Kidney capillary endothelial cell (primary cell): ENCODE measurements around the gene TRAF3IP3.
"Not testable (repeated sequence)": the region's sequence is repeated elsewhere in the genome, so short reads cannot be mapped to it uniquely, and the experiment has no call there.

Experiments
- DNase-seq: peaks from one replicate; pipeline ENCODE4 v3.0.0-alpha.2; 2018; ENCODE audit warnings: low spot score

Gene TRAF3IP3

DNA sequence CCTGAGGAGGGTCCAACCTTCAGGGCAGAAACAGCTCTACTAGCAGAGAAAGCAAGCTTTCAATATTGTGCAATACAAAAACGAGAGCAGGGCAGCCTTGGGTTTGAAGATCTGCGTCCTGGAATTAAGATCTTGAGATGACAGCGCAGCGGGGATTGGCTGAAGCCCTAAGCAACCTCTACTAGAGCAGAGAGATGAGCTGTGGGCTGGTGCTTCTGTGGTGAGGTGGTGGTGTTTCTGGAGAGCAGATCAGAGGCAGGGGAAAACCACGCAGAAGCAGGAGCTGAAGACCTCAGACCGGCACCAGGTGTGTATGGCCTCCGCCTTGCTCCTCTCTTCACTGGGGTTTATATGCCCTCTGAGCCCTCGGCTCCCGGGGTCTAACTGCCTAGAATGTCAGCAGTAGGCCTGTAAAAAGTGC is 12.5 kb downstream of the TRAF3IP3 start:
- no peak for DNase-seq

DNA sequence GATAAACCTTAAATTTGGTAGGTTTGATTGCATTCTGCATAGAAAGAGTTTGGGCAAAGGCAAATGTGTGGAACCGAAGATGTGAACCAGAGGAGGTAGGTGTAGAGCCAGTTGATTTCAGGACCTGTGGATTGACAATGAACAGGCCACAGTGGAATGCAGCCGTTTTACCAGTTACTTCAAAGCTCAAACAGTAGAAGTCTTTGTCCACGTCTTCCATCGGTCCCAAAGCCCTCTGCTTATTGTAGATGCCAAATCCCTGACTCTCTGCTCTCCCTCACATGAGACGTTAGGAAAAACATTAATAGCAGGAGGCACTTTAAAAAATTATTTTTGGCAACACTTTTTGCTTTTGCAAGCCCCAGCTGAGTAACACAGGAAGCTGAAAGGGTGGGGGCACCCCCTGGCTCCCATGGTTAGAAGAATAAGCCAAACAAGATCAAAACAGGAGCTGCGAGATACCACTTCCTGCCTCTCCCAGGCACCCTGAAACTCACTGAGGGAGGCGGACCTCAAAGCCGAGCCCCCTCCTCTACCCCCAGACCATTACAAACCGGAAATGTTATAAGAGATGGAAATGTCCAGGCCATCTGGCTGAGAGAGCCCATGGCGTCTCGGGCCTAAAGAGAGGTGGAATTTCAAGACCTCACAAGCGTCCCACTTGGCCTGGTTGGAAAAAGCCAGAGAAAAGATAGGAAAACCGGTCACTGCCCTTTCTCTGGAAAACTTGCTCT is 13.5 kb downstream of the TRAF3IP3 start:
- peak; percentile 81 for DNase-seq

DNA sequence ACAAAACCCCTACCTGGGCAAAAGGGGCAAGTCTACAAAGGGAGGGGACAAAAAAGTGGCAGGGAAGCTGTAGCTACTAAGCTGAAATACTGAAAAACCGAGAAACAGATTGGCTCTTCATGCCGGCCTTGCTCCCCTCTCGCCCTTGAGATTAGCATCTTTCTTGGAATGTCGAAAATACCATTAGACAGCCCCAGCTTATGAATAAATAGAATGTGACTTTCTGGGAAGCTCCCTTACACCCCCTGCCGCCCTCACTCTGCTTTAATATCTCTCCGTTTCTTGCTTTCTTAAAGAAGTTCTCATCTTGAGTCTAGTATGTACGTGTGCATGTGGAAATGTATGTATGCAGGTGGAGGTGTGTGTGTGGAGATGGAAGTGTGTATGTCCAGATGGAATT is 14.1 kb downstream of the TRAF3IP3 start:
- no peak for DNase-seq

DNA sequence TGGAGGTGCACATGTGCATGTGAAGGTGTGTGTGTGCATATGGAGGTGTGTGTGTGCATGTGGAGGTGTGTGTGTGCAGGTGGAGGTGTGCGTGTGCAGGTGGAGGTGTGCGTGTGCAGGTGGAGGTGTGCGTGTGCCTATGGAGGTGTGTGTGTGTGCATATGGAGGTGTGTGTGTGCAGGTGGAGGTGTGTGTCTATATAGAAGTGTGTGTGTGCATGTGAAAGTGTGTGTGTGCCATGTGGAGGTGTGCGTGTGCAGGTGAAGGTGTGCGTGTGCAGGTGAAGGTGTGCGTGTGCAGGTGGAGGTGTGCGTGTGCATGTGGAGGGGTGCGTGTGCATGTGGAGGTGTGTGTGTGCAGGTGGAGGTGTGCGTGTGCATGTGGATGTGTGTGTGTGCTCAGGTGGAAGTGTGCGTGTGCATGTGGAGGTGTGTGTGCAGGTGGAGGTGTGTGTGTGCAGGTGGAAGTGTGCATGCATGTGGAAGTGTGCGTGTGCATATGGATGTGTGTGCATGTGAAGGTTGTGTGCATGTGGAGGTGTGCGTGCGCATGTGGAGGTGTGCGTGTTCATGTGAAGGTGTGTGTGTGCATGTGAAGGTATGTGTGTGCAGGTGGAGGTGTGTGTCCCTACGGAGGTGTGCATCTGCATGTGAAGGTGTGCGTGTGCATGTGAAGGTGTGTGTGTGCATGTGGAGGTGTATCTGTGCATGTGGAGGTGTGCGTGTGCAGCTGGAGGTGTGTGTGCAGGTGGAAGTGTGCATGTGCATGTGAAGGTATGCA is 15.0 kb downstream of the TRAF3IP3 start:
- DNase-seq = no peak

DNA sequence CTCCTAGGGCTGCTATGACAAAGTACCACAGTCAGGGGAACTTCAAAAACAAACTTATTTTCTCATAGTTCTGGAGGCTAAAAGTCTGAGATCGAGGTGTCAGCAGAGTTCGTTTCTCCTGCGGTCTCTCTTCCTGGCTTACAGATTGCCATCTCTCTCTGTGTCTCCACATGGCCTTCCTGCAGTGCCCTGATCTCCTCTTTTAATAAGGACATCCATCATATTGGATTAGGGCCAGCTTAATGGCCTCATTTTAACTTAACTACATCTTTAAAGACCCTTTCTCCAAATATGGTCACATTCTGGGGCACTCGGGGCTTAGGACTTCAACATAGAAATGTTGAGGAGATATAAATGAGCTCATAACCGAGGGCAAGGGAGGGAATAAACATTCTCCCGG is 16.3 kb downstream of the TRAF3IP3 start:
- DNase-seq = no peak

DNA sequence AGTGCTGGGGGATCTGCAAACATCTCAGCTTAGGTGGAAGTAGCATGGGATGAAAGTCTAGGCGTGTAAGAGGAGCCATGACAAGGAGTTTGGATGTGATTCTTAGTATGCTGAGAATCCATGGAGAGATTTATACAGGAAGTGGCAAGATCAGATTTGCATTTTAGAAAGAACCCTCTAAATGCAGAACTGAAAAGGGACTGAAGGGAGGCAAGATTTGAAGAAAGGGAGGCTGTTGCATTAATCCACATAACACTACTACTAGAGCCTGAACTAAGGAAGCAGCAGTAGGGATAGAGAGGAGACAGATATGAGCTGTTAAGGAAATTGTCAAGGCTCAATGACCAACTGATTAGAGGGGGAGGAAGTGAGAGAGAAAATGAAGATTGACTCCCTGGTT is 18.7 kb downstream of the TRAF3IP3 start:
- DNase-seq = no peak

DNA sequence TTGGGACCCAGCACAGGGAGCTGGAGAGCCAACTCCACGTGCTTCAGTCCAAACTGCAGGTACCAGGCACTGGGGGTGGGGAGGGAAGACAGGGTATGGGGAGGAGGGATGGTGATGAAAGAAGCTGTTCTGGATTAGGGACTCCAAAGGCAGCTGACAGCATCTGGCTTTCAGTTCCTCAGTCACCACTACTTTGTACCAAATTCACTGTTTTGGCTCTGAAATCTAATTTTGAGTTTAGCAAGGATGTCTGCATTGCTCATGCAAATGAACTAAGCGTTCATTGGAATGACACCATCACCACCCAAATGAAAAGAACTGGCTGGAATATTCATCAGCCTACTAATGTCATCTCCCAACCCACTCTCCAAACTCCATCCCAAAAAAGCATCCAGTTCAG is 19.8 kb downstream of the TRAF3IP3 start:
- no peak for DNase-seq

DNA sequence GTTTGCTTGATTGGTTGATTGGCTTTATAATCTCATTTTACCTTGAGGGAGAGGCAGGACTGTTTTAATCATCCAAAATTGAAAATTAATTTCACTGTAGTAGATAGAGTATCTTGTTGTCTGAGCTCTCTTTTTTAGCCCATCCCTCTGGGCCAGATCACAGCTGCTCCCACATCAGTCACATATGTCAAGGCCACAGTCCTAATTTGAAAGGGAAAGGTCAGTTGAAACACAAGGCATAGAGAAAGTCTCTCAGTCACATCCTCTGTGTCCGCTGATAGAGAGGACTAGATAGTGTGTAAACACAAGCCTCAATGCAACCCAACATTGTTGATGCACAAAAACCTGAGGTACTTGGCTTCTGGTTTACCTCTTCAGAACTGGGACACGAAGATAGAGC is 21.7 kb downstream of the TRAF3IP3 start:
- no peak for DNase-seq

DNA sequence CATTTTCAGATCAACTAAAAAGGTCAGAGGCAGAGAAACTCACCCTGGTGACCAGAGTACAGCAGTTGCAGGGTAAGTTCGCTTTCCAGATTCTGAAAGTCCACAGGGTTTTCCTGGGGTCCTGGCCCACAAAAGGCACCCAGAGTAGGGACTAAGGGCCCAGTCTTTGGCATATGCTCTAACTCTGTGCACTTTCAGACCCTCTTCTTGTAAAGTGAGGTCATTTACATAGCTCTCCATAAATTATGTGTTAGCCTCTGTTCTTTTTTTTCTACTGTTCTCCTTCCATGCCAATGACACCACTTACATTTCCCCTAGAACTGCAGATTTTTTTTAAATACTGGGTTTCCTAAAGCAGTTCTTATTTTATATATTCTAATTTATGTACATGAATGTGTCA is 22.2 kb downstream of the TRAF3IP3 start:
- DNase-seq = no peak

DNA sequence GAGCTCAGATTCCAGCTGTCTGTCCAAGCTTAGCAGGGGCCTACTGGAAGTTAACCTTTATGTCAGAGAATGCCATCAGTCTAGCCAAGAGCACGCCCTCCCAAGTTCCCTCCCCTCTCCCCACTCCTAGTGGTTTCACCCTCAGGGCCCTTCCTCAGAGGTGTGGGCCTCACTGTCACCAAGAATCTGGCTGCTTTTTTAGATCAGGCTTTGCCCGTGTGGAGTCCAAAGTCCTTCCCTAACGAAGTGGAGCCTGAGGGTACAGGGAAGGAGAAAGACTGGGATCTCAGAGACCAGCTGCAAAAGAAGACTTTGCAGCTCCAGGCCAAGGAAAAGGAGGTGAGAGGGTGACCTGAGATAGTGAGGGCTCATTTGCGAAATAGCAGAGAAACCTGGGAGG is 24.4 kb downstream of the TRAF3IP3 start:
- no peak for DNase-seq

DNA sequence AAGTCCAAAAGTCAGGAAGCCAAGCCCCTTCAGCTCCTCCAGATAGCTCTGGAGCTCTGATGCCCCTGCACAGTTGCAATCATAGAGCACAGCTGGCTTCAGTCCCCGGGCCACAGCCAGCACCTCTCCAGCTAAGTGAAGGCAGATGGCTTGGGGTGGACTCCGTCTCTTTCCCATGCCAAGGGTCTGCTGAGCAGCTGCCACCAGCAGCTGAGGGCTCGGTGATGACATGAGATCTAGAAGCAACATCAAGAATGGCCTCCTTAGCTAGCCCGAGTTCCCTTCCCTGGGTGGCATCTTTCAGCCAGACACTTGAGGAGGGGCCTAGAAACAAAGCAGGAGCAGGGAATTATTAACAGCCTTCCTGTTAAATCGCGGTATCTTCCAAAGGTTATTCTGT is 27.5 kb downstream of the TRAF3IP3 start:
- DNase-seq = no peak

DNA sequence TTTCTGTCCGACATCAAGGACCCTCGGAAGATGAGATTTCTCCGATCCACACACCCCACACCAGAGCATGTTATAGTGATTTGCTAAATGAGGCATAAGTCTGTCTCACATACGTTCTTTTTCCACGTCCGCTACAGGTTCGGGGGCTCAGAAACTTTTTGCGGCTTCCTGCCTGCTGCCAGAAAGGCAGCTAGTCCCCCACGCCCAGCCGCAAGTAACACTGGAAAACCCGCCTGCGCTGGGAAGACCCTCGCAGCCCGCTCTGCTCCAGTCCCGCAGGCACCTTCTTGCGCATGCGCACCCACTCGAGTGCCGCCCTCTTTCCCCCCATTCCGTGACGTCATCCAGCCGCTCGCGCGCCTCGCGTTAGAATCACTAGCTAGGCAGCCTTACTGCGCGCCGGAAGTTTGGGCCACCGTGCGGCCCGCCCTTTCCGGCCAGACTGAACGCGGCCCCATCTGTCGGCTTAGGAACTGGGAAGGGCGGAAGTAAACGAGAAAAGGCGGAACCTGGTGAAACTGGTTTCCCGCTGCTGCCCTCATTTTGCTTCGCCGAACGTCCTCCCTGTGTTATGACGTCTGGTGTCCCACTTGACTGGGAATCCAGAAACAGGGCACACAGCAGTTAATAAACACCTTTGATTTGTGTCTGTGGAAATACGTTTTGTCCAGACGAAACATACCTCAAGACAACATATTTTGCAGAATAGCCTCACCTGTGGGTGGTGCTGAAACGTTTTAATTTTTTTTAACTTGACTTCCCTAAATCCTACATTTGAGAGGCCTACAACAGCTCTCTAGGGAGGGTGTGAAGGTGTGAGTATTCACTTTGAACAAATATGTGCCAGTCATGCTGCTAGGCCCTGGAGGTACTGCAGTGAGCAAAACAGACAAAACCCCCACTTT is 28.7 kb downstream of the TRAF3IP3 start, which contains the start of gene C1orf74:
Gene C1orf74, minus strand, starts transcription at position 295 of the 905 bp plus-strand sequence. CDS start 925 bp downstream, outside the sequence.
- DNase-seq = peak; percentile 100

DNA sequence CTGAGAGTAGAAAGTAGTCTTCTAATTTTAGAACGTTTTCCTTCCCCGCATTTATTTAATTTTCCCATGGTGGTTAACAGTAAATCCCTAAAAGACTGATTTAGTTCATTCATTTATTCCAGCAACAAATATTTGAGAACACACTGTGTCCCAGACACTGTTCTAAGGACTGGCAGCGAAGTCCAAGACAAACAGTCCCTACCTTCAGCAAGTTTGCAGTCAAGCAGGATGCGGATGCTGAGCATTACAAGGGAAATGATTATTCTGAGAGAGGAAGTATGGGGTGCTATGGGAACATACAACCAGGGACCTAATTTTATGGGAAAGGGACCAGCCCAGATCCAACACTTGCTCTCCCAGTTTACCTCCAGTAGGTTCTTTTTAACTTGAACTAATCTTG is 29.7 kb downstream of the TRAF3IP3 start:
- DNase-seq = no peak

DNA sequence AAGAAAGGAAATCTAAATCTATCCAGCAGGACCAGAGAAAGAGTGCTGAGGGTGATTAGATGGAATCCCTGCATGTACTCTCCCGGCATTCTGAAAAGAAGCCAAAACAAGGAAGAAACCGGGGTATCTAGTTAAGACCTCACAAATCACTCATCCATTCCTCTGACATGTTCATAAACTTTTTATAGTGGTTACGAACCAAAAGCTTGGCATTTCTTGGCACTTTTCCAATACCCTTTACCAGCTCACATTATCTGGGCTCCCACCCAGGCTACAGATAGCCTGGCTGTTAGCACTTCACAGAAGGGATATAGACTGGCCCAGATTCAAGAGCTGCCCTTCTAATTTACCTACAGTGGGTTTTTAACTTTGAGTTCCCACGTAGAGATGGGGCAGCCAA is 30.3 kb downstream of the TRAF3IP3 start:
- no peak for DNase-seq

DNA sequence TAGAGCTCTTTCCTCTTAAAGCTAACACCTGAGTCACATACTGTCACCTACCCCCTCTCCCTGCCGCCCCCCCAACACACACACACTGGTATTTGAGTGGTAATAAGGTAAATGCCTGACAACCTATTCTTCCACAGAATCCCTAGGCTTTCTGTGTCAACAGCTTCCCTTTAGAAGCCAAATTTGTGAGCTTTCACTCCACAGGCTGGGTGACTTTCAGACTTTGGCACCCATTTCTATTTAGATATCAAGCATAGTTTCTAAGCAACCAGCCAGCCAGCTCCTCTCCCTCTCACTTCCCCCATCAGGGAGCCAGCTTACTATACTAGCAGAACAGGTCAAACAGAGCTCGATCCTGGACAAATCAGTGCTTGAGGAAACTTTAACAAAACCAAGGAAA is 31.7 kb downstream of the TRAF3IP3 start:
- DNase-seq = no peak

DNA sequence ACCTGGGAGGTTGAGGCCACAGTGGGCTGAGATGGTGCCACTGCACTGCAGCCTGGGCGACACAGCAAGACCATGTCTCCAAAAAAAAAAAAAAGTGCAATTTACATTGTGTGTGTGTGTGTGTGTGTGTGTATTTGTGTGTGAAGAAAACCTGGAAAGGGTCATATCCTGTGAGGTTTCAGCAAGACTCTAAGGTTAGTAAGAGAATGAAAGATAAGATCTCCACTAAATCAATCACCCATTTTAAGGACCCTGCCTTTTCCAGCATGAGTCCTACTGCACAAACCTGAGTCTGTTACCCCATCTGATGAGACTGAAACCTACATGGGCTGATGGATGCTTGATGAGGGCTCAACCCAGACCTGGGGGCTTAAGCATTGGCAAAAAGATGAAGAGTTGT is 33.4 kb downstream of the TRAF3IP3 start:
- no peak for DNase-seq

DNA sequence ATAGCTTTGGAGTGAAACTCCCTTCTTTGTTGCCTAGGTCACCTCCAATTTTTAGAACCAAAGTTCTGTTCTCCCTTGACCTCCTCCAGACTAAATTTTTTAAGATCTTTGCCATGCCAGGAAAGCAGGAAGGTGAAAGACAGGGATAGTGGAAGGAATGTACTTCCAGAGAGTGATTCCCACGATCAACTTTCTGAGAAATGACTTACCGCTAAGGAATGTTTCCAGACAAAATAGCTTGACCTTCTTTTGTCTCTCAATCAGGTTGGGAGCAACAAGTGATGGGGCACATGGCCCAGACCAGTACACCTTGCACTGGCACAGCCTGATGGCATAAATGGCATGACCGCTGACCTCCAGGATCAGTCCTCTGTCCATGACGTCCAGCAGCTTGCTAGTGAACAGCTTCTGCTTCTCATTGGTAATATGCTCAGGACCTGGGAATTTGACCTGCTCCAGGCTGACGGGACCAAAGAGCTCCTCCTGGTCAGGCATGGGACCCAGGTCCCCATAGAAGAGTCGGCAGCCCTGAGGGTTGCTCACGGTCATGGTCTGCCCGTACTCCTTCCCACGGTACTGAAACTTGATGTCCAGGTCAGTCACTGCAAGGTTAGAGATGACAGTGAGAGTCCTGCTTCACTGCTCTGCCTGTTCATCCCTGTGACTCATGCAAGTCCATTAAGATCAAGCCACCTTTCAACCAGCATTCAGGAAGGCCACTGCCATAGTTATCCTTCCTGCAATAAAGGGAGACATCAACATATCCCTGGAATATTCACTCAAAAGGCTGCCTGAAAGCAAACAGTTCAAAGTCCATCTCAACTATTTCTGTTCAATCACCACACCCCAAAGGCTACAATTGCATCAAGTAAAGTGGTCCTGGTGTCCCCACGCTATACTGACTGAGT is 34.7 kb downstream of the TRAF3IP3 start:
- no peak for DNase-seq

DNA sequence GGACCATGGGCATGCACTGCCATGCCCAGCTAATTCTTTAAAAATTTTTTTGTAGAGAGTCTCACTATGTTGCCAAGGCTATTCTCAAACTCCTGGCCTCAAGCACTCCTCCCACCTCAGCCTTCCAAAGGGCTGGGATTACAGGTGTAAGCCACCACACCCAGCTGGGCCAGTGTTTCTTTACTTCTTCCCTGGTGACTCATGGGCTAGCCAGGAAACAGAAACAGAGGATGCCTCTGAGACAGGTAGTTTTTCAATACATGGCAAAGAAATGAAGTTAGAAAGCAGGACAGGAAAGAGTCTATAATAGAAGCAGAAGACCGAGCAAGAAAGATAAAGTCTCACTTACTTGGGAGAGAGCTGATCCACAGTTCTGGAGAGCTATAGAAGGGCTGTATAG is 36.1 kb downstream of the TRAF3IP3 start:
- DNase-seq = no peak

DNA sequence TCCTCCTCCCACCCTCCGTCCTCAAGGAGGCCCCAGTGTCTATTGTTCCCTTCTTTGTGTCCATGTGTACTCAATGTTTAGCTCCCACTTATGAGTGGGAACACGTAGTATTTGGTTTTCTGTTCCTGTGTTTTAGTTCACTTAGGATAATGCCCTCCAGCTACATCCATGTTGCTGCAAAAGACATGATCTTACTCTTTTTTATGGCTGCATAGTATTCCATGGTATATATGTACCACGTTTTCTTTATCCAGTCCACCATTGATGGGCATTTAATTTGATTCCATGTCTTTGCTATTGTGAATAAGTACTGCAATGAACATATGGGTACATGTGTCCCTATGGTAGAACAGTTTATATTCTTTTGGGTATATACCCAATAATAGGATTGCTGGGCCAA is 37.9 kb downstream of the TRAF3IP3 start:
- not testable (repeated sequence) for DNase-seq

DNA sequence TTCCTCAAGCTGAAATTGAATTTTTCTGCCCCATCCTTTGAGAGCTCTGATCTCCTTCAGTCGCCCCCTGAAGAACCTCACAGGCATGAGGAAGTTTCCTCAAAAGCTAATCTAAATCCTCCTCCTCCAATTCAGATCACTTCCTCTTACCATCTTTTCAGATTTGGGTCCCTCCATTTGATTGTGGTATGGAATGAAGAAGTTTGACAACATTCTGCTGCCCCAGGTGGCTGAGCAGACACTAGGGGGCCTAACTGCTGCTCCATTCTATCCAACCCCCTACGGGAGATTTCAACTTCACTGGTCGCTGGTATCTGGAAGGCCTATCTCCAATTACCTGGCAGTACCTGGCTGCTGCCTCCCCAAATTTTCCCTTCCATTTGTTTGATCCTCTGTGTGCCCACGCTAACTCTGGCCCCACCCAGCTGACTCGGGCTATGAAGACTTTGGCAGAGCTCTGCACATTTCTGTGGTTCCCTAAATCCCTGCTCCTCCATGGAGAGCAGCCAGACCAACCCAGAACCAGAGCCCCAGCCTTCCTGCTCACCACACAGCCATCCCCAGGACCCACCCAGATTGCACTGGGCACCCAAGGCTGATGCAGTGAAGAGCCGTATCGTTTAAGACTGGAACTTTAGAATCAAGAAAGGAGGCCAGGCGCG is 42.3 kb downstream of the TRAF3IP3 start:
- DNase-seq = no peak
